Right cardiac atrium (tissue), 5 donors: ENCODE data around the gene TRMT1L. TPM values are rescaled to one million over a fixed set of nuclear protein-coding genes. Genes with fewer than 3 reads are reported as not detected.

Source experiments
- ATAC-seq, 2 donors: fragments of 200-7000 bp; cut with Tn5 transposase; one replicate each; pipeline versions ENCODE4 v1.8.0 to v1.9.1; 2020; ENCODE audit warnings: moderate library complexity in 2 of 2, mild to moderate bottlenecking in 1 of 2
- DNase-seq, 3 donors: peaks; one replicate each; pipeline ENCODE4 v3.0.0-alpha.2; 2020
- H3K27ac ChIP-seq: one replicate; pipeline ENCODE4 v1.5.1; 2013; ENCODE audit warnings: mild to moderate bottlenecking, low read length, control low read depth, moderate library complexity
- H3K27me3 ChIP-seq: one replicate; pipeline ENCODE4 v1.6.1; 2013; ENCODE audit not compliant: control insufficient read depth, insufficient read depth
- H3K4me1 ChIP-seq: one replicate; pipeline ENCODE4 v1.6.1; 2013; ENCODE audit warnings: low read length; ENCODE audit not compliant: control insufficient read depth, insufficient read depth
- H3K4me3 ChIP-seq: one replicate; pipeline ENCODE4 v1.5.1; 2013; ENCODE audit warnings: low read length, control low read depth
- H3K9me3 ChIP-seq: one replicate; pipeline ENCODE4 v1.6.1; 2013; ENCODE audit warnings: low read length; ENCODE audit not compliant: control insufficient read depth
- WGBS: extraction: QIAGEN DNeasy Blood & Tissue Kit; methylation state at CpG from one replicate; pipeline ENCODE4 v1.1.7; 2013; 5-methylcytosine and 5-hydroxymethylcytosine counted together
- intact Hi-C, 4 donors: fragments of 100-400 bp; cut with DNase I; formaldehyde crosslinking; loops; one replicate each; pipeline versions ENCODE4 v1.11.0 to v1.14.0; 2022 to 2023
- polyA plus RNA-seq: library from polyadenylated mRNA; stranded (reverse); fragments of 200-250 nt; gene quantifications from one replicate; pipeline ENCODE4 v1.2.3, GENCODE V29; 2013
- total RNA-seq, 4 donors: library from RNA; stranded (reverse); fragmentation: NEBNext Ultra II Directional; extraction: Animal tissue kit (Norgen Biotek cat#: 25700); gene quantifications; one replicate each; pipeline ENCODE4 v1.2.1, GENCODE V29; 2021
- donor health status: healthy with polysubstance abuse.
- donor health status: DM: no; HTN: yes; CAD: no.
- donor health status: DM: no; HTN: no; CAD: no.
- donor health status: DM: no; HTN: yes; CAD: no; lungs with severe emphysema.
- donor health status: DM: yes; HTN: yes; CAD: no.

TRMT1L gene
- total and polyA plus RNA-seq, 5 donors, result 12.2 to 31.1 (median 20.2) TPM

GRCh38 chr1:185083818-185084217, 72.9 kb downstream of the TRMT1L start:
- no peak for DNase-seq
- intact Hi-C loops, result no loop called here
- no peak overlapping the region for H3K4me3 ChIP-seq
- H3K27ac ChIP-seq, result no peak overlapping the region
- 96% methylated on average over 2 of the region's 2 CpGs for WGBS
- no peaks in the 10 kb centered on the region for H3K4me1 ChIP-seq
- ATAC-seq, result no peak
- no peaks in the 10 kb centered on the region for H3K27me3 ChIP-seq
- no peaks in the 10 kb centered on the region for H3K9me3 ChIP-seq

GRCh38 chr1:185080422-185080821, 76.3 kb downstream of the TRMT1L start:
- no peak overlapping the region for H3K4me3 ChIP-seq
- no peak overlapping the region for H3K27ac ChIP-seq
- no peaks in the 10 kb centered on the region for H3K27me3 ChIP-seq
- intact Hi-C loops, result no loop called here
- DNase-seq, result no peak
- H3K9me3 ChIP-seq, result no peaks in the 10 kb centered on the region
- no peak for ATAC-seq
- H3K4me1 ChIP-seq, result no peaks in the 10 kb centered on the region

DNA sequence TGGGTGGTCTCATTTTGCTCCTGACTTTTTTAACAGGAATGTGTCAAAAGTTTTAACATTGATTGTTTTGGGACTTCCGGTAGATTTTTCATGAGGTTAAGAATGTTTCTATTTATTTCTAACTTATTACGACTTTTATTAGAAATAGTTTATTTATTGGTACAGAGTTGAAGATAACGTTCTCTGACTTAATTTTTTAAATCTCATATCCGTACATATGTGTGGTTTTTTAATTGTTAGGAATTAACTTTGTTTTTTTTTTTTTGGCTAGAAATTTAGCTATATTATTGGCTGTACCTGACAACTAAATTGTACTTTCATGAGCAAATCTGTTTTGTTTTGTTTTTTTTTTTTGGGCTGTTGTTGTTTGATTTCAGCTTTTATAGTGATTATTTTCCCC, 79.4 kb downstream of the TRMT1L start:
- Histone ChIP-seq H3K4me3 (no peak overlapping the region), H3K9me3 (no peaks in the 10 kb centered on the region), H3K4me1 (no peaks in the 10 kb centered on the region), H3K27ac (no peak overlapping the region), H3K27me3 (no peaks in the 10 kb centered on the region)
- ATAC-seq (no peak), DNase-seq (no peak)
- 81% methylated on average over 4 of the region's 4 CpGs for WGBS
- intact Hi-C loops, result no loop called here

DNA sequence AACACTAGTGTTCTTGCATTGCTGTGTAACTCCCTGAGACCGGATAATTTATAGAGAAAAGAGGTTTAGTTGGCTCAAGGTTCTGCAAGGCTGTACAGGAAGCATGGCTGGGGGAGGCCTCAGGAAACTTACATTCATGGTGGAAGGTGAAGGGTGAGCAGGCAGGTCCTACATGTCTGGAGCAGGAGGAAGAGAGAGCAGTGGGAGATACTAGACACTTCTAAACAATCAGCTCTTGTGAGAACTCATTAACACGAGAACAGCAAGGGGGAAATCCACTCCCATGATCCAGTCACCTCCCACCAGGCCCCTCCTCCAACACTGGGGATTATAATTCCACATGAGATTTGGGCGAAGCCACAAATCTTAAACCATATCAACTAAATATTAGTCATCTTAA, 81.3 kb downstream of the TRMT1L start:
- ATAC-seq, result no peak
- Histone ChIP-seq H3K4me3 (no peak overlapping the region), H3K9me3 (no peaks in the 10 kb centered on the region), H3K27ac (no peak overlapping the region), H3K4me1 (no peaks in the 10 kb centered on the region), H3K27me3 (no peaks in the 10 kb centered on the region)
- 78% methylated on average over 3 of the region's 3 CpGs for WGBS
- no peak for DNase-seq
- intact Hi-C loops, result no loop called here

GRCh38 chr1:185074307-185074706, 82.4 kb downstream of the TRMT1L start:
- ATAC-seq (no peak), DNase-seq (no peak)
- Histone ChIP-seq H3K27me3 (no peaks in the 10 kb centered on the region), H3K27ac (no peak overlapping the region), H3K4me3 (no peak overlapping the region), H3K9me3 (no peaks in the 10 kb centered on the region), H3K4me1 (no peaks in the 10 kb centered on the region)
- intact Hi-C loops, result no loop called here

- Histone ChIP-seq H3K4me1 (no peaks in the 10 kb centered on the region), H3K27me3 (no peaks in the 10 kb centered on the region), H3K27ac (no peak overlapping the region), H3K4me3 (no peak overlapping the region), H3K9me3 (no peaks in the 10 kb centered on the region)
- ATAC-seq (no peak), DNase-seq (no peak)
- 98% methylated on average over 2 of the region's 2 CpGs for WGBS
- intact Hi-C loops, result no loop called here
Measured at GRCh38 chr1:185073725-185074124, 83.0 kb downstream of the TRMT1L start.

DNA sequence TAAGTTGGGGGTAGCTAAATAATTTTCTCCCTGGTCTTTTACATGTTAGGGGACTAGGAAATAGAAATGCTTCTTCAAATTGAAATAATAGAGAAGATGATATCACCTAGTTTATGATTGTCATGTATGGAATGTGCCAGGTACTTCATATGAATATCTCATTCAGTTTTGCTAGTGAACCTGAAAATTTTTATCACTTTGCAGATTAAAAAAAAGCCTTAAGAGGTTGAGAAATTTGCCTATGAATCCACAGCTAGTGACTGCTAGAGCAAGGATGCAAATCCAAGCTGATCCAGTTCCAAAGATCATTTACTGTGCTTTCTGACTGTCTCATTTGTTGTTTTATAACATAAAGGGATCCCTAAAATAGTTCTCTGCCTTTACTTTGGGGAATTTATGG, 86.7 kb downstream of the TRMT1L start:
- Histone ChIP-seq H3K4me1 (peaks cover 5% of the 10 kb centered on the region), H3K27me3 (no peaks in the 10 kb centered on the region), H3K27ac (no peak overlapping the region), H3K4me3 (no peak overlapping the region), H3K9me3 (no peaks in the 10 kb centered on the region)
- ATAC-seq (no peak), DNase-seq (no peak)
- intact Hi-C loops, result no loop called here

GRCh38 chr1:185069202-185069772, 87.5 kb downstream of the TRMT1L start:
- Histone ChIP-seq H3K27ac (no peak overlapping the region), H3K4me1 (peaks cover 5% of the 10 kb centered on the region), H3K9me3 (no peaks in the 10 kb centered on the region), H3K27me3 (no peaks in the 10 kb centered on the region), H3K4me3 (no peak overlapping the region)
- DNase-seq, result no peak
- no peak for ATAC-seq
- intact Hi-C loops, result no loop called here
- WGBS, result 91% methylated on average over 4 of the region's 4 CpGs

DNA sequence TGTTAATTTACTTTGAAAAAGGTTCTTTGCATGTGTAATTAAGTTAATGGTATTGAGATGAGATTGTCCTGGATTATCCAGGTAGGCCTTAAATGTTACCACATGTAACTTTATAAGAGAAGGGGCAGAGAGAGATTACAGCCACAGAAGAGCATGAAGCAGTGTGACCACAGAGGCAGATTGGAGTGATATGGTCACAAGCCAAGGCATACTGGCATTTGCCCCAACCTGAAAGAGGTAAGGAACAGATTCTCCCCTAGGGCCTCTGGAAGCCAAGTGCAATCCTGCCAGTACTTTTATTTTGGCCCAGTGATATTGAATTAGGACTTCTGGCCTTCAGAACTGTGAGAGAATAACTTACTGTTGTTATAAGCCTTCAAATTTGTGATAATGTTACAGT, 88.4 kb downstream of the TRMT1L start:
- intact Hi-C loops, result no loop called here
- Histone ChIP-seq H3K27me3 (no peaks in the 10 kb centered on the region), H3K27ac (no peak overlapping the region), H3K9me3 (no peaks in the 10 kb centered on the region), H3K4me1 (peaks cover 5% of the 10 kb centered on the region), H3K4me3 (no peak overlapping the region)
- ATAC-seq (no peak), DNase-seq (no peak)

Other genes starting within 250 kb of the TRMT1L start
- gene NIBAN1, start 182.4 kb downstream of the TRMT1L start, total RNA-seq, result 100 to 1,000 TPM; 307 to 359 (median 329) TPM
- gene NIBAN1, start 182.4 kb downstream of the TRMT1L start, polyA plus RNA-seq, result 105 TPM
- 10 to 100 TPM; 12.6 to 16.6 (median 14.0) TPM for gene RNF2, start 111.4 kb downstream of the TRMT1L start, total RNA-seq
- gene RNF2, start 111.4 kb downstream of the TRMT1L start, polyA plus RNA-seq, result 3.9 TPM
- gene SWT1, start 214 bp upstream of the TRMT1L start, total RNA-seq, result 1 to 10 TPM; 5.3 to 7.7 (median 6.6) TPM
- gene SWT1, start 214 bp upstream of the TRMT1L start, polyA plus RNA-seq, result 1.9 TPM
- 10 to 100 TPM; 36.7 to 37.4 (median 37.1) TPM for gene IVNS1ABP, start 160.3 kb upstream of the TRMT1L start, total RNA-seq
- gene IVNS1ABP, start 160.3 kb upstream of the TRMT1L start, polyA plus RNA-seq, result 18.8 TPM